Fibroblast of skin of right quadriceps (primary cell): ENCODE measurements around the gene SYNCRIP.
"Not testable (repeated sequence)": the region's sequence is repeated elsewhere in the genome, so short reads cannot be mapped to it uniquely, and the experiment has no call there.

ENCODE experiments used
- DNase-seq: peaks from one replicate; pipeline ENCODE4 v3.0.0-alpha.2; 2013

The SYNCRIP gene

GRCh38 chr6:85669735-85670194 is 27.1 kb upstream of the SYNCRIP start:
- DNase-seq, result peak; percentile 59

GRCh38 chr6:85662251-85662650 is 19.6 kb upstream of the SYNCRIP start:
- DNase-seq, result no peak

GRCh38 chr6:85660181-85660611 is 17.5 kb upstream of the SYNCRIP start:
- peak; percentile 95 for DNase-seq

GRCh38 chr6:85650606-85651005 is 7.9 kb upstream of the SYNCRIP start:
- no peak for DNase-seq

GRCh38 chr6:85644279-85644762 is 1.6 kb upstream of the SYNCRIP start:
- peak; percentile 5 for DNase-seq

GRCh38 chr6:85643537-85644278 is 1.0 kb upstream of the SYNCRIP start:
- peak; percentile 96 for DNase-seq

GRCh38 chr6:85641897-85642773 is 551 bp downstream of the SYNCRIP start:
- DNase-seq, result peak; percentile 35

- no peak for DNase-seq
These were observed 1.2 kb downstream of the SYNCRIP start for GRCh38 chr6:85641522-85641896.

- DNase-seq, result no peak
These were observed 1.9 kb downstream of the SYNCRIP start for GRCh38 chr6:85640821-85641220.

GRCh38 chr6:85637579-85637978 is 5.1 kb downstream of the SYNCRIP start:
- no peak for DNase-seq

GRCh38 chr6:85632164-85632942 is 10.3 kb downstream of the SYNCRIP start:
- no peak for DNase-seq

GRCh38 chr6:85631117-85631516 is 11.6 kb downstream of the SYNCRIP start:
- not testable (repeated sequence) for DNase-seq

GRCh38 chr6:85628353-85628752 is 14.3 kb downstream of the SYNCRIP start:
- DNase-seq, result no peak

GRCh38 chr6:85620308-85620707 is 22.4 kb downstream of the SYNCRIP start:
- peak; percentile 44 for DNase-seq

- DNase-seq, result no peak
These were observed 27.9 kb downstream of the SYNCRIP start for GRCh38 chr6:85614780-85615179.

- DNase-seq, result no peak
These were observed 29.8 kb downstream of the SYNCRIP start for GRCh38 chr6:85612690-85613474.

GRCh38 chr6:85610182-85610895 is 32.3 kb downstream of the SYNCRIP start:
- no peak for DNase-seq

GRCh38 chr6:85602100-85602499 is 40.6 kb downstream of the SYNCRIP start:
- DNase-seq, result no peak

- DNase-seq, result no peak
These were observed 41.9 kb downstream of the SYNCRIP start for GRCh38 chr6:85600713-85601313.

GRCh38 chr6:85594197-85594930 is 48.3 kb downstream of the SYNCRIP start:
- DNase-seq, result no peak
